Progenitor cell of endocrine pancreas (in vitro differentiated cells): Measurements from ENCODE around the gene ZKSCAN3. TPM values are rescaled to one million over a fixed set of nuclear protein-coding genes. Genes with fewer than 3 reads are reported as not detected.
"Not testable (repeated sequence)": the region's sequence is repeated elsewhere in the genome, so short reads cannot be mapped to it uniquely, and the experiment has no call there.

ENCODE experiments used
- DNase-seq: peaks from one replicate; pipeline ENCODE4 v3.0.0; 2021; ENCODE audit warnings: low spot score; ENCODE audit not compliant: unreplicated experiment
- H3K27ac Mint-ChIP-seq: 2 replicates; pipeline ENCODE4 v1.8.0; 2021; ENCODE audit warnings: mild to moderate bottlenecking, moderate library complexity, mixed read lengths
- H3K27me3 Mint-ChIP-seq: 2 replicates; pipeline ENCODE4 v1.8.0; 2021; ENCODE audit warnings: mixed read lengths
- H3K36me3 Mint-ChIP-seq: 2 replicates; pipeline ENCODE4 v1.8.0; 2022; ENCODE audit warnings: mixed read lengths; ENCODE audit not compliant: insufficient read depth
- H3K4me1 Mint-ChIP-seq: 2 replicates; pipeline ENCODE4 v1.8.0; 2021; ENCODE audit warnings: low read depth, mixed read lengths
- H3K4me3 Mint-ChIP-seq: 2 replicates; pipeline ENCODE4 v1.8.0; 2021; ENCODE audit warnings: low read depth, mild to moderate bottlenecking, moderate library complexity, mixed read lengths
- H3K9me3 Mint-ChIP-seq: 2 replicates; pipeline ENCODE4 v1.8.0; 2021; ENCODE audit warnings: low read depth, mixed read lengths
- CTCF ChIP-seq: fragments of 200-600 bp; sonication (generic); IDR thresholded peaks from one replicate; pipeline ENCODE4 v1.5.0; 2021; ENCODE audit warnings: antibody characterized with exemption, mild to moderate bottlenecking; ENCODE audit not compliant: unreplicated experiment
- total RNA-seq: library from RNA; stranded (reverse); gene quantifications from 2 replicates; pipeline ENCODE4 v1.2.1, GENCODE V29; 2021

Gene ZKSCAN3
- total RNA-seq, 1 donor from 2014 or later: 19.7 TPM

GRCh38 chr6:28360961-28361360 is 11.2 kb downstream of the ZKSCAN3 start:
- Mint-ChIP-seq H3K36me3 (peaks cover 15% of the 10 kb centered on the region), H3K9me3 (no peaks in the 10 kb centered on the region), H3K4me3 (no peak overlapping the region), H3K27ac (no peak overlapping the region), H3K4me1 (peaks cover 3% of the 10 kb centered on the region), H3K27me3 (no peaks in the 10 kb centered on the region)
- TF ChIP-seq CTCF: no peak
- no peak for DNase-seq

- H3K4me3 Mint-ChIP-seq, DNase-seq, H3K9me3 Mint-ChIP-seq, H3K27me3 Mint-ChIP-seq, H3K4me1 Mint-ChIP-seq: not testable (repeated sequence)
- peaks cover 27% of the 10 kb centered on the region for H3K36me3 Mint-ChIP-seq
- peak overlapping the region; percentile 65 for H3K27ac Mint-ChIP-seq
These were observed 15.8 kb downstream of the ZKSCAN3 start for GRCh38 chr6:28365590-28365989.

- Mint-ChIP-seq H3K9me3 (no peaks in the 10 kb centered on the region), H3K27ac (no peak overlapping the region), H3K4me1 (no peaks in the 10 kb centered on the region), H3K4me3 (no peak overlapping the region), H3K36me3 (peaks cover 26% of the 10 kb centered on the region), H3K27me3 (no peaks in the 10 kb centered on the region)
- TF ChIP-seq CTCF: no peak
- DNase-seq: no peak
These were observed 18.8 kb downstream of the ZKSCAN3 start for GRCh38 chr6:28368522-28368921.

GRCh38 chr6:28369463-28369862 is 19.7 kb downstream of the ZKSCAN3 start:
- no peak for TF ChIP-seq CTCF
- Mint-ChIP-seq H3K4me3 (no peak overlapping the region), H3K36me3 (peaks cover 24% of the 10 kb centered on the region), H3K27ac (no peak overlapping the region), H3K4me1 (no peaks in the 10 kb centered on the region), H3K9me3 (no peaks in the 10 kb centered on the region), H3K27me3 (no peaks in the 10 kb centered on the region)
- DNase-seq: no peak

- H3K27ac Mint-ChIP-seq: no peak overlapping the region
- H3K36me3 Mint-ChIP-seq: peaks cover 18% of the 10 kb centered on the region
- H3K27me3 Mint-ChIP-seq: no peaks in the 10 kb centered on the region
- no peaks in the 10 kb centered on the region for H3K9me3 Mint-ChIP-seq
- no peak for TF ChIP-seq CTCF
- DNase-seq: no peak
- H3K4me3 Mint-ChIP-seq: no peak overlapping the region
- H3K4me1 Mint-ChIP-seq: peaks cover 4% of the 10 kb centered on the region
These were observed 20.7 kb downstream of the ZKSCAN3 start for GRCh38 chr6:28370440-28370839.

- Mint-ChIP-seq H3K4me3 (no peak overlapping the region), H3K9me3 (no peaks in the 10 kb centered on the region), H3K27ac (no peak overlapping the region), H3K27me3 (no peaks in the 10 kb centered on the region), H3K36me3 (peaks cover 14% of the 10 kb centered on the region), H3K4me1 (peaks cover 4% of the 10 kb centered on the region)
- TF ChIP-seq CTCF: no peak
- DNase-seq: no peak
These were observed 21.5 kb downstream of the ZKSCAN3 start for GRCh38 chr6:28371280-28371679.
